Uterus (tissue), 4 donors: ENCODE results near the gene PORCN. TPM values are rescaled to one million over a fixed set of nuclear protein-coding genes. Genes with fewer than 3 reads are reported as not detected.

Source experiments
- DNase-seq, 2 donors: peaks; one replicate each; pipeline ENCODE4 v3.0.0-alpha.2; 2019 to 2020
- H3K27ac ChIP-seq, 2 donors: fragments of 200-600 bp; sonication (generic); 1 replicate in 1 of 2; 2 replicates in 1 of 2; pipeline ENCODE4 v1.5.1; 2016 to 2018
- H3K27me3 ChIP-seq, 2 donors: fragments of 200-600 bp; sonication (generic); one replicate each; pipeline ENCODE4 v1.5.1; 2018 to 2019; ENCODE audit warnings: control low read depth in 1 of 2
- H3K36me3 ChIP-seq, 2 donors: fragments of 200-600 bp; sonication (generic); one replicate each; pipeline ENCODE4 v1.5.1; 2019; ENCODE audit warnings: control low read depth in 1 of 2
- H3K4me1 ChIP-seq, 2 donors: fragments of 200-600 bp; sonication (generic); one replicate each; pipeline ENCODE4 v1.5.1; 2018 to 2019; ENCODE audit warnings: control low read depth in 1 of 2
- H3K4me3 ChIP-seq, 2 donors: fragments of 200-600 bp; sonication (generic); 1 replicate in 1 of 2; 2 replicates in 1 of 2; pipeline ENCODE4 v1.5.1; 2018 to 2019; ENCODE audit warnings: mild to moderate bottlenecking in 1 of 2
- H3K9me3 ChIP-seq, 2 donors: fragments of 200-600 bp; sonication (generic); one replicate each; pipeline ENCODE4 v1.5.1; 2019; ENCODE audit warnings: control low read depth in 1 of 2
- CTCF ChIP-seq, 4 experiments: fragments of 200-600 bp in 2 of 4; fragments of 450-650 bp in 2 of 4; sonication (generic) in 2 of 4; IDR thresholded peaks; one replicate each; pipeline ENCODE4 v1.5.1; 2016 to 2019; ENCODE audit warnings: antibody characterized with exemption in 4 of 4, mild to moderate bottlenecking in 2 of 4, moderate library complexity in 1 of 4
- POLR2A ChIP-seq, 2 donors: fragments of 450-650 bp; IDR thresholded peaks; one replicate each; pipeline ENCODE4 v1.6.1; 2016; ENCODE audit warnings: antibody characterized with exemption in 2 of 2, mild to moderate bottlenecking in 1 of 2, moderate library complexity in 1 of 2
- intact Hi-C: fragments of 100-400 bp; cut with DNase I; formaldehyde crosslinking; loops from one replicate; pipeline ENCODE4 v1.15.1; 2023; ENCODE audit warnings: low total_unique reads
- total RNA-seq, 4 donors: library from RNA; depleted of rRNA in 3 of 4; stranded (reverse); fragments of >200 nt in 3 of 4; gene quantifications; one replicate each; pipeline versions ENCODE4 v1.1.0 to v1.2.4, GENCODE V29; 2014 to 2023
- donor health status: DM: yes; HTN: yes; CAD: no.

The PORCN gene
- total RNA-seq, 4 donors from 2014 or later: 0.77 to 16.5 (median 4.8) TPM

GRCh38 chrX:48482526-48482925 is 26.3 kb upstream of the PORCN start:
- Histone ChIP-seq H3K27me3 (no peaks in the 10 kb centered on the region), H3K27ac (no peak overlapping the region), H3K4me1 (no peaks in the 10 kb centered on the region), H3K9me3 (no peaks in the 10 kb centered on the region), H3K4me3 (no peak overlapping the region), H3K36me3 (no peaks in the 10 kb centered on the region)
- intact Hi-C loops: no loop called here
- TF ChIP-seq CTCF (IDR thresholded peaks at IDR 0.05) (no peak), POLR2A (IDR thresholded peaks at IDR 0.05) (no peak)
- DNase-seq: no peak

GRCh38 chrX:48487362-48487798 is 21.4 kb upstream of the PORCN start:
- Histone ChIP-seq H3K4me3 (no peak overlapping the region), H3K4me1 (no peaks in the 10 kb centered on the region), H3K9me3 (no peaks in the 10 kb centered on the region), H3K36me3 (no peaks in the 10 kb centered on the region), H3K27ac (no peak overlapping the region), H3K27me3 (no peaks in the 10 kb centered on the region)
- intact Hi-C loops: no loop called here
- DNase-seq: no peak
- TF ChIP-seq POLR2A (IDR thresholded peaks at IDR 0.05) (no peak), CTCF (IDR thresholded peaks at IDR 0.05) (no peak)

- intact Hi-C loops: no loop called here
- Histone ChIP-seq H3K27ac (no peak overlapping the region), H3K4me1 (no peaks in the 10 kb centered on the region), H3K4me3 (no peak overlapping the region), H3K27me3 (no peaks in the 10 kb centered on the region), H3K36me3 (no peaks in the 10 kb centered on the region), H3K9me3 (no peaks in the 10 kb centered on the region)
- no peak for DNase-seq
- no peak for TF ChIP-seq POLR2A (IDR thresholded peaks at IDR 0.05)
- TF ChIP-seq CTCF (IDR thresholded peaks at IDR 0.05): no peak
These were observed 20.8 kb upstream of the PORCN start for GRCh38 chrX:48488034-48488433.

- no peaks in the 10 kb centered on the region for H3K9me3 ChIP-seq
- DNase-seq: no peak
- H3K4me1 ChIP-seq: no peaks in the 10 kb centered on the region
- H3K36me3 ChIP-seq: no peaks in the 10 kb centered on the region
- intact Hi-C loops: no loop called here
- H3K4me3 ChIP-seq: no peak overlapping the region
- H3K27me3 ChIP-seq: no peaks in the 10 kb centered on the region
- H3K27ac ChIP-seq: no peak overlapping the region
- TF ChIP-seq CTCF (IDR thresholded peaks at IDR 0.05) (no peak), POLR2A (IDR thresholded peaks at IDR 0.05) (no peak)
These were observed 19.5 kb upstream of the PORCN start for GRCh38 chrX:48489296-48489695.

GRCh38 chrX:48489892-48490291 is 18.9 kb upstream of the PORCN start:
- TF ChIP-seq POLR2A (IDR thresholded peaks at IDR 0.05) (no peak), CTCF (IDR thresholded peaks at IDR 0.05) (no peak)

More at GRCh38 chrX:48489892-48490291, 18.9 kb upstream of the PORCN start:
- no peaks in the 10 kb centered on the region for H3K27me3 ChIP-seq
- H3K4me3 ChIP-seq: no peak overlapping the region
- intact Hi-C loops: no loop called here
- no peaks in the 10 kb centered on the region for H3K4me1 ChIP-seq
- DNase-seq: no peak
- no peak overlapping the region for H3K27ac ChIP-seq
- H3K36me3 ChIP-seq: no peaks in the 10 kb centered on the region
- no peaks in the 10 kb centered on the region for H3K9me3 ChIP-seq
